ENCODE data around the gene RGR.

The RGR gene

GRCh38 chr10:84244651-84245270 lies at the start of gene RGR:
Gene RGR (plus strand): TSS chr10:84245053. CDS start chr10:84245091, 38 bp downstream.
- DNase-seq = no peak

GRCh38 chr10:84196083-84196482 lies 48.8 kb upstream of the RGR start:
- no peak for DNase-seq

- no peak for DNase-seq
Measured at GRCh38 chr10:84196941-84197340, 47.9 kb upstream of the RGR start.

GRCh38 chr10:84197643-84198042 lies 47.2 kb upstream of the RGR start:
- no peak for DNase-seq

GRCh38 chr10:84198206-84198915 lies 46.5 kb upstream of the RGR start:
- no peak for DNase-seq

GRCh38 chr10:84200537-84201243 lies 44.2 kb upstream of the RGR start:
- DNase-seq = no peak

GRCh38 chr10:84201244-84201606 lies 43.6 kb upstream of the RGR start:
- no peak for DNase-seq

- DNase-seq = no peak
Measured at GRCh38 chr10:84201682-84202081, 43.2 kb upstream of the RGR start.

GRCh38 chr10:84202349-84202748 lies 42.5 kb upstream of the RGR start:
- DNase-seq = no peak

- DNase-seq = no peak
Measured at GRCh38 chr10:84204122-84204521, 40.7 kb upstream of the RGR start.

- no peak for DNase-seq
Measured at GRCh38 chr10:84204610-84205009, 40.2 kb upstream of the RGR start.

- peak; percentile 58 to 60 for DNase-seq
Measured at GRCh38 chr10:84205049-84205852, 39.6 kb upstream of the RGR start.

- no peak for DNase-seq
Measured at GRCh38 chr10:84205853-84206525, 38.9 kb upstream of the RGR start.

GRCh38 chr10:84208023-84208422 lies 36.8 kb upstream of the RGR start:
- no peak for DNase-seq

- DNase-seq = no peak
Measured at GRCh38 chr10:84211566-84211965, 33.3 kb upstream of the RGR start.

- DNase-seq = no peak
Measured at GRCh38 chr10:84212014-84212413, 32.8 kb upstream of the RGR start.

GRCh38 chr10:84213076-84213475 lies 31.8 kb upstream of the RGR start:
- DNase-seq = no peak

- DNase-seq = no peak
Measured at GRCh38 chr10:84214046-84214572, 30.7 kb upstream of the RGR start.

GRCh38 chr10:84214612-84215235 lies 30.1 kb upstream of the RGR start:
- DNase-seq = peak in 1 of 2 donors; percentile 47

- DNase-seq = no peak
Measured at GRCh38 chr10:84216834-84217233, 28.0 kb upstream of the RGR start.

GRCh38 chr10:84217746-84218145 lies 27.1 kb upstream of the RGR start:
- no peak for DNase-seq

- DNase-seq = no peak
Measured at GRCh38 chr10:84221916-84222315, 22.9 kb upstream of the RGR start.
